ENCODE data around the gene PLEKHB2. TPM values are rescaled to one million over a fixed set of nuclear protein-coding genes. Genes with fewer than 3 reads are reported as not detected.
"Not testable (repeated sequence)": the region's sequence is repeated elsewhere in the genome, so short reads cannot be mapped to it uniquely, and the experiment has no call there.

The PLEKHB2 gene
- 73.4 and 75.7 TPM in 2 replicates for total RNA-seq

- intact Hi-C loops (cut with micrococcal nuclease) = loop anchor here (5.0 to 10.0 kb wide), 6 partner anchors 283 to 923 kb away; partner anchors contain the start of genes GPR148, MZT2A, MZT2B and SMPD4
Measured at GRCh38 chr2:131105156-131105949, at the start of gene PLEKHB2. Gene PLEKHB2, plus strand, starts transcription at chr2:131105336. Its CDS starts 15,606 bp downstream, at chr2:131120942.

- intact Hi-C loops (cut with micrococcal nuclease) = no loop called here
Measured at GRCh38 chr2:131056204-131056931, 48.8 kb upstream of the PLEKHB2 start.

GRCh38 chr2:131056932-131057287 is 48.2 kb upstream of the PLEKHB2 start:
- intact Hi-C loops (cut with micrococcal nuclease) = no loop called here

- intact Hi-C loops (cut with micrococcal nuclease) = no loop called here
Measured at GRCh38 chr2:131058214-131058843, 46.8 kb upstream of the PLEKHB2 start.

- intact Hi-C loops (cut with micrococcal nuclease) = no loop called here
Measured at GRCh38 chr2:131058920-131059319, 46.2 kb upstream of the PLEKHB2 start.

- intact Hi-C loops (cut with micrococcal nuclease) = no loop called here
Measured at GRCh38 chr2:131063501-131064283, 41.4 kb upstream of the PLEKHB2 start.

GRCh38 chr2:131064589-131065512 is 40.3 kb upstream of the PLEKHB2 start:
- intact Hi-C loops (cut with micrococcal nuclease) = no loop called here

- intact Hi-C loops (cut with micrococcal nuclease) = no loop called here
Measured at GRCh38 chr2:131067465-131068125, 37.5 kb upstream of the PLEKHB2 start.

- intact Hi-C loops (cut with micrococcal nuclease) = not testable (repeated sequence)
Measured at GRCh38 chr2:131068172-131068571, 37.0 kb upstream of the PLEKHB2 start.

- intact Hi-C loops (cut with micrococcal nuclease) = not testable (repeated sequence)
Measured at GRCh38 chr2:131075578-131075977, 29.6 kb upstream of the PLEKHB2 start.

GRCh38 chr2:131076707-131077106 is 28.4 kb upstream of the PLEKHB2 start:
- intact Hi-C loops (cut with micrococcal nuclease) = no loop called here

- intact Hi-C loops (cut with micrococcal nuclease) = no loop called here
Measured at GRCh38 chr2:131077182-131077846, 27.8 kb upstream of the PLEKHB2 start.

- intact Hi-C loops (cut with micrococcal nuclease) = no loop called here
Measured at GRCh38 chr2:131077966-131078365, 27.2 kb upstream of the PLEKHB2 start.

- intact Hi-C loops (cut with micrococcal nuclease) = not testable (repeated sequence)
Measured at GRCh38 chr2:131079931-131080330, 25.2 kb upstream of the PLEKHB2 start.

- intact Hi-C loops (cut with micrococcal nuclease) = no loop called here
Measured at GRCh38 chr2:131081190-131081589, 23.9 kb upstream of the PLEKHB2 start.

GRCh38 chr2:131085646-131086045 is 19.5 kb upstream of the PLEKHB2 start:
- intact Hi-C loops (cut with micrococcal nuclease) = no loop called here

GRCh38 chr2:131092458-131093005 is 12.6 kb upstream of the PLEKHB2 start:
- intact Hi-C loops (cut with micrococcal nuclease) = loop anchor here (1.0 to 5.0 kb wide), 6 partner anchors 12 to 750 kb away; partner anchors contain the start of gene IMP4

GRCh38 chr2:131093006-131093695 is 12.0 kb upstream of the PLEKHB2 start, which contains the start of gene FAM168B:
Gene FAM168B, minus strand, starts transcription at chr2:131093460. Its CDS starts 10,814 bp downstream, at chr2:131082646.
- intact Hi-C loops (cut with micrococcal nuclease) = loop anchor here (1.0 to 5.0 kb wide), 6 partner anchors 11 to 751 kb away; partner anchors contain the start of gene IMP4
